DOHH2 (cell line): ENCODE data around the gene CD28.

Experiments
- H3F3A ChIP-seq: fragments of 200-600 bp; sonication (generic), shearing (Covaris generic); 2 replicates; pipeline ENCODE4 v1.6.0; 2016; ENCODE audit warnings: antibody characterized with exemption, mild to moderate bottlenecking; ENCODE audit not compliant: control insufficient read depth, insufficient read depth
- H3K27ac ChIP-seq: fragments of 200-600 bp; sonication (generic); 2 replicates; pipeline ENCODE4 v1.5.1; 2014; ENCODE audit warnings: low read depth, mild to moderate bottlenecking, low read length, moderate library complexity
- H3K27me3 ChIP-seq: fragments of 200-600 bp; sonication (generic); 2 replicates; pipeline ENCODE4 v1.6.1; 2014; ENCODE audit warnings: mild to moderate bottlenecking, low read length, mixed read lengths; ENCODE audit not compliant: control insufficient read depth
- H3K36me3 ChIP-seq: fragments of 200-600 bp; sonication (generic); 2 replicates; pipeline ENCODE4 v1.6.1; 2014; ENCODE audit warnings: mild to moderate bottlenecking, low read length, moderate library complexity, mixed read lengths; ENCODE audit not compliant: control insufficient read depth
- H3K4me1 ChIP-seq: fragments of 200-600 bp; sonication (generic); 2 replicates; pipeline ENCODE4 v1.6.1; 2014; ENCODE audit warnings: mild to moderate bottlenecking, low read length, mixed read lengths; ENCODE audit not compliant: control insufficient read depth
- H3K4me2 ChIP-seq: fragments of 200-600 bp; sonication (generic); 2 replicates; pipeline ENCODE4 v1.6.0; 2014; ENCODE audit warnings: mild to moderate bottlenecking, low read length, moderate library complexity
- H3K4me3 ChIP-seq: fragments of 200-600 bp; sonication (generic); 2 replicates; pipeline ENCODE4 v1.5.1; 2014; ENCODE audit warnings: mild to moderate bottlenecking, low read length, mixed read lengths
- H3K79me2 ChIP-seq: fragments of 200-600 bp; sonication (generic); 2 replicates; pipeline ENCODE4 v1.6.1; 2014; ENCODE audit warnings: mild to moderate bottlenecking, low read length, mixed read lengths; ENCODE audit not compliant: control insufficient read depth
- H3K9me2 ChIP-seq: fragments of 200-600 bp; sonication (generic); replicated peaks from 2 replicates; pipeline ENCODE4 v1.6.1; 2014; ENCODE audit warnings: mild to moderate bottlenecking, low read length, mixed read lengths; ENCODE audit not compliant: control insufficient read depth
- H3K9me3 ChIP-seq: fragments of 200-600 bp; sonication (generic); 2 replicates; pipeline ENCODE4 v1.6.1; 2014; ENCODE audit warnings: antibody characterized with exemption, low read length, mixed read lengths; ENCODE audit not compliant: control insufficient read depth, insufficient read depth
- H4K20me1 ChIP-seq: fragments of 200-600 bp; sonication (generic); 2 replicates; pipeline ENCODE4 v1.6.0; 2014; ENCODE audit warnings: low read depth, mild to moderate bottlenecking, antibody characterized with exemption, low read length, moderate library complexity; ENCODE audit not compliant: control insufficient read depth, insufficient read depth
- CTCF ChIP-seq: fragments of 200-600 bp; sonication (generic); IDR thresholded peaks from one replicate; pipeline ENCODE4 v1.5.1; 2014; ENCODE audit warnings: antibody characterized with exemption, mild to moderate bottlenecking, low read depth, low read length; ENCODE audit not compliant: poor library complexity, severe bottlenecking
- EZH2phosphoT487 ChIP-seq: fragments of 200-600 bp; sonication (generic); IDR thresholded peaks from 2 replicates; pipeline ENCODE4 v1.6.1; 2017; ENCODE audit warnings: borderline replicate concordance, mild to moderate bottlenecking, antibody characterized with exemption, low read length, moderate library complexity, mixed read lengths

CD28 gene

DNA sequence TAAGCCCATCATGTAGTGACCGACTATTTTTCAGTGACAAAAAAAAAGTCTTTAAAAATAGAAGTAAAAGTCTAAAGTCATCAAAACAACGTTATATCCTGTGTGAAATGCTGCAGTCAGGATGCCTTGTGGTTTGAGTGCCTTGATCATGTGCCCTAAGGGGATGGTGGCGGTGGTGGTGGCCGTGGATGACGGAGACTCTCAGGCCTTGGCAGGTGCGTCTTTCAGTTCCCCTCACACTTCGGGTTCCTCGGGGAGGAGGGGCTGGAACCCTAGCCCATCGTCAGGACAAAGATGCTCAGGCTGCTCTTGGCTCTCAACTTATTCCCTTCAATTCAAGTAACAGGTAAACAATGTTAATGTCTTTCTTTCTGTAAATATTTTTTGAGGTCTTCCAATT is at the start of gene CD28:
Gene CD28, plus strand, starts transcription at position 237 of the 400 bp plus-strand sequence. Its CDS starts 58 bp downstream, at position 295.
- H3K27ac ChIP-seq, result no peak within 1 kb of the TSS
- TF ChIP-seq EZH2phosphoT487, result no peak
- TF ChIP-seq CTCF, result no peak
- H3K9me2 ChIP-seq, result no peaks in the 10 kb centered on the region
- no peaks in the 10 kb centered on the region for H3K9me3 ChIP-seq
- H3K4me3 ChIP-seq, result no peak within 1 kb of the TSS
- no peak within 1 kb of the TSS for H3K4me2 ChIP-seq
- H3F3A ChIP-seq, result no peaks in the 10 kb centered on the region
- H3K36me3 ChIP-seq, result no peaks in the 10 kb centered on the region
- H3K79me2 ChIP-seq, result no peaks in the 10 kb centered on the region
- H4K20me1 ChIP-seq, result no peaks in the 10 kb centered on the region
- H3K4me1 ChIP-seq, result peaks cover 7% of the 10 kb centered on the region
- peaks cover 43% of the 10 kb centered on the region for H3K27me3 ChIP-seq

- Histone ChIP-seq H3K4me3 (peak overlapping the region; percentile 36), H3K4me1 (peaks cover 30% of the 10 kb centered on the region), H3K36me3 (no peaks in the 10 kb centered on the region), H4K20me1 (no peaks in the 10 kb centered on the region), H3K9me3 (no peaks in the 10 kb centered on the region), H3K27ac (no peak overlapping the region), H3F3A (no peaks in the 10 kb centered on the region), H3K4me2 (peak overlapping the region; percentile 62), H3K79me2 (no peaks in the 10 kb centered on the region), H3K9me2 (no peaks in the 10 kb centered on the region), H3K27me3 (peaks cover 22% of the 10 kb centered on the region)
- TF ChIP-seq EZH2phosphoT487, result no peak
- no peak for TF ChIP-seq CTCF
Measured at GRCh38 chr2:203659331-203660049, 46.9 kb upstream of the CD28 start.

- no peak for TF ChIP-seq CTCF
- TF ChIP-seq EZH2phosphoT487, result no peak
- no peaks in the 10 kb centered on the region for H3K36me3 ChIP-seq
- no peaks in the 10 kb centered on the region for H3F3A ChIP-seq
- no peaks in the 10 kb centered on the region for H3K9me2 ChIP-seq
- H3K9me3 ChIP-seq, result no peaks in the 10 kb centered on the region
- peak overlapping the region; percentile 62 for H3K4me2 ChIP-seq
- H3K27me3 ChIP-seq, result peaks cover 15% of the 10 kb centered on the region
- H3K27ac ChIP-seq, result no peak overlapping the region
- peak overlapping the region; percentile 36; the same call in 1 of the 2 replicates for H3K4me3 ChIP-seq
- peaks cover 36% of the 10 kb centered on the region for H3K4me1 ChIP-seq
- H3K79me2 ChIP-seq, result no peaks in the 10 kb centered on the region
- no peaks in the 10 kb centered on the region for H4K20me1 ChIP-seq
Measured at GRCh38 chr2:203660465-203660864, 46.0 kb upstream of the CD28 start.
